ENCODE data around the gene TRPM7.

Gene TRPM7

DNA sequence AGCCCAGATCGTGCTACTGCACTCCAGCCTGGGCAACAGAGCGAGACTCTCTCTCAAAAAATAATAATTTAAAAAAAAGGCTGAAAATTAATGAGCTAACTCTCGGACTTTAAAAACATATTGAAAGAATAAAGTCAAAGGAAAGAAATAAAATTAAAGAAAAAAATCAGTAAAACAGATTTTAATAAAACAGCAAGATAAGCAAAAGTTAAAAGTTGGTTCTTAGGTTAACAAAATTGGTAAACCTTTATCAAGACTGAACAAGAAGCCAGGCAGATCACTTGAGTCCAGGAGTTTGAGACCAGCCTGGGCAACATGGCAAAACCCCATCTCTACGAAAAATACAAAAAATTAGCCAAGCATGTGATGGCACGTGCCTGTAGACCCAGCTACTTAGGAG is 20.7 kb downstream of the TRPM7 start:
- Histone ChIP-seq H3K4me3 (IDR thresholded peaks at IDR 0.05; ENCODE audit: insufficient read depth, low read depth, low read length) (no peak overlapping the region), H3K9ac (no peak overlapping the region), H3K36me3 (ENCODE audit: insufficient read depth) (peaks cover 4% of the 10 kb centered on the region; the same call in 1 of the 2 replicates), H3K27me3 (ENCODE audit: insufficient read depth, low read depth) (no peaks in the 10 kb centered on the region), H3K4me1 (ENCODE audit: low read depth, poor library complexity, severe bottlenecking) (no peaks in the 10 kb centered on the region), H3K27ac (no peak overlapping the region), H3K4me2 (no peak overlapping the region), H3K79me2 (ENCODE audit: insufficient read depth, low read depth) (peaks cover 43% of the 10 kb centered on the region; the same call in 1 of the 2 replicates), H4K20me1 (ENCODE audit: insufficient read depth) (no peaks in the 10 kb centered on the region), H2AFZ (ENCODE audit: low read depth) (no peak overlapping the region)
- TF ChIP-seq, protein P1, sequence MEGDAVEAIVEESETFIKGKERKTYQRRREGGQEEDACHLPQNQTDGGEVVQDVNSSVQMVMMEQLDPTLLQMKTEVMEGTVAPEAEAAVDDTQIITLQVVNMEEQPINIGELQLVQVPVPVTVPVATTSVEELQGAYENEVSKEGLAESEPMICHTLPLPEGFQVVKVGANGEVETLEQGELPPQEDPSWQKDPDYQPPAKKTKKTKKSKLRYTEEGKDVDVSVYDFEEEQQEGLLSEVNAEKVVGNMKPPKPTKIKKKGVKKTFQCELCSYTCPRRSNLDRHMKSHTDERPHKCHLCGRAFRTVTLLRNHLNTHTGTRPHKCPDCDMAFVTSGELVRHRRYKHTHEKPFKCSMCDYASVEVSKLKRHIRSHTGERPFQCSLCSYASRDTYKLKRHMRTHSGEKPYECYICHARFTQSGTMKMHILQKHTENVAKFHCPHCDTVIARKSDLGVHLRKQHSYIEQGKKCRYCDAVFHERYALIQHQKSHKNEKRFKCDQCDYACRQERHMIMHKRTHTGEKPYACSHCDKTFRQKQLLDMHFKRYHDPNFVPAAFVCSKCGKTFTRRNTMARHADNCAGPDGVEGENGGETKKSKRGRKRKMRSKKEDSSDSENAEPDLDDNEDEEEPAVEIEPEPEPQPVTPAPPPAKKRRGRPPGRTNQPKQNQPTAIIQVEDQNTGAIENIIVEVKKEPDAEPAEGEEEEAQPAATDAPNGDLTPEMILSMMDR (conservative IDR thresholded peaks at IDR 0.05; ENCODE audit: low read depth, low read length), result no peak

DNA sequence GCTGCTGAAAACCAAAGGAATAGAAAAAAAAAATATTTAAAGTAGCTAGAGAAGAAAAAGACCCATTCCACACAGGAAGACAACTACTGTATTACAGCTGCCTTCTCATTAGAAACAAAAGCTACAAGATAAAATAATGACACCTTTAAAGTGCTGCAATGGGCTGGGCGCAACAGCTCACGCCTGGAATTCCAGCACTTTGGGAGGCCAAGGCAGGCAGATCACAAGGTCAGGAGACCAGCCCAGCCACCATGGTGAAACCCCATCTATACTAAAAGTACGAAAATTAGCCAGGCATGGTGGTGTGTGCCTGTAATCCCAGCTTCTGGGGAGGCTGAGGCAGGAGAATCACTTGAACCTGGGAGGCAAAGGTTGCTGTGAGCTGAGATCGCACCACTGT is 31.0 kb downstream of the TRPM7 start:
- no peak overlapping the region for H3K4me2 ChIP-seq
- no peaks in the 10 kb centered on the region for H3K27me3 ChIP-seq (ENCODE audit: insufficient read depth, low read depth)
- no peak overlapping the region for H2AFZ ChIP-seq (ENCODE audit: low read depth)
- no peak overlapping the region for H3K4me3 ChIP-seq (IDR thresholded peaks at IDR 0.05; ENCODE audit: insufficient read depth, low read depth, low read length)
- H4K20me1 ChIP-seq (ENCODE audit: insufficient read depth), result no peaks in the 10 kb centered on the region
- H3K79me2 ChIP-seq (ENCODE audit: insufficient read depth, low read depth), result no peaks in the 10 kb centered on the region
- H3K27ac ChIP-seq, result no peak overlapping the region
- H3K9ac ChIP-seq, result no peak overlapping the region
- H3K4me1 ChIP-seq (ENCODE audit: low read depth, poor library complexity, severe bottlenecking), result peaks cover 16% of the 10 kb centered on the region
- H3K36me3 ChIP-seq (ENCODE audit: insufficient read depth), result no peaks in the 10 kb centered on the region; the same call in 1 of the 2 replicates
- TF ChIP-seq, protein P1 (conservative IDR thresholded peaks at IDR 0.05; ENCODE audit: low read depth, low read length), result no peak

DNA sequence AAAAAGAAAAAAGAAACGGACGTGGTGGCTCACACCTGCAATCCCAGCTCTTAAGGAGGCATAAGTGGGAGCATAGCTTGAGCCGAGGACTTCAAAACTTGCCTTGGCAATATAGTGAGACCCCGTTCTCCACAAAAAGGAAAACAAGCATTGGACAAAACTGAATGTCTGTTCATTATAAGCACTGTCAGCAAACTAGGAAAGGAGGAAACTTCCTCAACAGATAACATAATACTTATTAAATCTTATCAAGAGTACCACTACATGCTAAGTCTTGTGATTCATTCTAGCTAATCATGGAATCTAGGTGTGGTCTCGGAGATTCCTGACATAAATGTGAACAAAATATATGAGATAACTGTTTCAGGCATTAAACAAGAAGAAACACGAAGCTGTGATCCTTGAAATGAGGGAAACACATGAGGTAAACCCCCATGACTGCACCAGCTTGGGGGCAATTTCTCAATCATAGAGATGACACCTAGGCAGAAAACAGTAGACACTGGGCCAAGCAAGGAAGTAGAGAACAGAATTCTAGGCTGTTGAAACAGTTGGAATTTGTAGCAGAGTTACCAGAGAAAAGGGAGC is 33.3 kb downstream of the TRPM7 start:
- no peaks in the 10 kb centered on the region for H3K79me2 ChIP-seq (ENCODE audit: insufficient read depth, low read depth)
- no peak overlapping the region for H2AFZ ChIP-seq (ENCODE audit: low read depth)
- H3K27me3 ChIP-seq (ENCODE audit: insufficient read depth, low read depth), result no peaks in the 10 kb centered on the region
- no peak overlapping the region for H3K9ac ChIP-seq
- peaks cover 16% of the 10 kb centered on the region for H3K4me1 ChIP-seq (ENCODE audit: low read depth, poor library complexity, severe bottlenecking)
- H3K36me3 ChIP-seq (ENCODE audit: insufficient read depth), result peaks cover 4% of the 10 kb centered on the region; the same call in 1 of the 2 replicates
- no peak overlapping the region for H3K27ac ChIP-seq
- H4K20me1 ChIP-seq (ENCODE audit: insufficient read depth), result no peaks in the 10 kb centered on the region
- TF ChIP-seq, protein P1 (conservative IDR thresholded peaks at IDR 0.05; ENCODE audit: low read depth, low read length), result no peak
- H3K4me3 ChIP-seq (IDR thresholded peaks at IDR 0.05; ENCODE audit: insufficient read depth, low read depth, low read length), result no peak overlapping the region
- H3K4me2 ChIP-seq, result no peak overlapping the region

DNA sequence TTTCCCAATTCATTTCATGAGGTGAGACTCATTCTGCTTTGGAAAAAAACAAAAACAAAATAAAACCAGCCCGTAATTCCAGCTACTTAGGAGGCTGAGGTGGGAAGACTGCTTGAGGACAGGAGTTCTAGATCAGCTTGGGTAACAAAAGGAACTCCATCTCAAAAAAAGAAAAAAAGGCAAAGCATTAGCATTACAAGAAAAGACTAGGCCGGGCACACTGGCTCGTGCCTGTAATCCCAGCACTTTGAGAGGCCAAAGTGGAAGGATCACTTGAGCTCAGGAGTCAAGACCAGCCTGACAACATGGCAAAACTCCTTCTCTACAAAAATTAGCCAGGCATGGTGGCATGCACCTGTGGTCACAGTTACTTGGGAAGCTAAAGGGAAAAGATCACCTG is 33.9 kb downstream of the TRPM7 start:
- no peak overlapping the region for H3K9ac ChIP-seq
- H3K27ac ChIP-seq, result no peak overlapping the region
- H3K4me1 ChIP-seq (ENCODE audit: low read depth, poor library complexity, severe bottlenecking), result peaks cover 16% of the 10 kb centered on the region
- no peaks in the 10 kb centered on the region for H3K79me2 ChIP-seq (ENCODE audit: insufficient read depth, low read depth)
- peaks cover 4% of the 10 kb centered on the region; the same call in 1 of the 2 replicates for H3K36me3 ChIP-seq (ENCODE audit: insufficient read depth)
- H4K20me1 ChIP-seq (ENCODE audit: insufficient read depth), result no peaks in the 10 kb centered on the region
- H3K27me3 ChIP-seq (ENCODE audit: insufficient read depth, low read depth), result no peaks in the 10 kb centered on the region
- no peak overlapping the region for H3K4me2 ChIP-seq
- H2AFZ ChIP-seq (ENCODE audit: low read depth), result no peak overlapping the region
- no peak overlapping the region for H3K4me3 ChIP-seq (IDR thresholded peaks at IDR 0.05; ENCODE audit: insufficient read depth, low read depth, low read length)
- TF ChIP-seq, protein P1 (conservative IDR thresholded peaks at IDR 0.05; ENCODE audit: low read depth, low read length), result no peak
